K562 (cell line): ENCODE data around the gene ATXN7L1. TPM values are rescaled to one million over a fixed set of nuclear protein-coding genes. Genes with fewer than 3 reads are reported as not detected.

Experiments used
- ATAC-seq: fragments of 200-7000 bp; cut with Tn5 transposase; 3 replicates; pipeline ENCODE4 v1.9.1; 2020; ENCODE audit warnings: moderate library complexity
- BruUV-seq: library from RNA; stranded (reverse); fragments of 400-500 nt; replicated peaks from 2 replicates; lab custom pipeline; 2021; lab: Mats Ljungman, UMichigan
- CTCF ChIA-PET: fragments of 300-600 bp; formaldehyde crosslinking; extraction: SDS; loops from one replicate; lab custom pipeline; 2021; ENCODE audit warnings: low intra/inter-chr PET ratio; lab: Yijun Ruan, JAX
- POLR2A ChIA-PET: fragments of 300-600, 350-650 bp; sonication (Branson Sonifier 250); formaldehyde crosslinking; extraction: SDS; loops from one replicate; lab custom pipeline; 2021; ENCODE audit warnings: antibody characterized with exemption, inconsistent platforms; lab: Yijun Ruan, JAX
- DNase-seq, 4 experiments: peaks; one replicate each; pipeline versions ENCODE4 v3.0.0 to v3.0.0-alpha.2; 2011 to 2018; ENCODE audit warnings: low spot score in 3 of 4, mixed read lengths in 3 of 4; ENCODE audit errors: extremely low read depth in 1 of 4
- FAIRE-seq: peaks from 2 replicates; lab custom pipeline; 2011; peaks lifted over from hg19 to GRCh38; lab: Jason Lieb, UNC
- H2AFZ ChIP-seq: 2 replicates; pipeline ENCODE4 v1.6.0; 2011; ENCODE audit warnings: low read depth, low read length, control low read depth, inconsistent platforms
- H3K27ac ChIP-seq: fragments of 200-600 bp; 3 replicates; pipeline ENCODE4 v1.8.0; 2011; ENCODE audit warnings: low read depth, mild to moderate bottlenecking, control low read depth, inconsistent platforms, low read length, moderate library complexity, mixed read lengths; ENCODE audit errors: extremely low read depth
- H3K27me3 ChIP-seq, 2 experiments: fragments of 300-600 bp in 1 of 2; 2 replicates in 1 of 2; 3 replicates in 1 of 2; pipeline versions ENCODE4 v1.6.0 to v1.8.0; 2011; ENCODE audit warnings: inconsistent platforms in 2 of 2, low read length in 2 of 2, mild to moderate bottlenecking in 1 of 2, mixed read lengths in 1 of 2, moderate library complexity in 1 of 2; ENCODE audit not compliant: control insufficient read depth in 2 of 2, insufficient read depth in 2 of 2
- H3K36me3 ChIP-seq: fragments of 300-600 bp; 3 replicates; pipeline ENCODE4 v1.8.0; 2011; ENCODE audit warnings: mild to moderate bottlenecking, low read length, inconsistent platforms; ENCODE audit not compliant: control insufficient read depth, insufficient read depth
- H3K4me1 ChIP-seq, 2 experiments: fragments of 200-600 bp in 1 of 2; replicated peaks in 1 of 2; 2 replicates in 1 of 2; 3 replicates in 1 of 2; pipeline versions ENCODE4 v1.5.1 to v1.8.0; 2011; ENCODE audit warnings: inconsistent platforms in 2 of 2, low read length in 2 of 2, mild to moderate bottlenecking in 1 of 2, mixed read lengths in 1 of 2, moderate library complexity in 1 of 2; ENCODE audit not compliant: control insufficient read depth in 2 of 2, insufficient read depth in 2 of 2
- H3K4me2 ChIP-seq: 2 replicates; pipeline ENCODE4 v1.6.1; 2011; ENCODE audit warnings: low read length, control low read depth, inconsistent platforms, mixed read lengths; ENCODE audit not compliant: insufficient read depth
- H3K4me3 ChIP-seq: fragments of 200-600 bp; sonication (generic), shearing (Covaris generic); 2 replicates; pipeline ENCODE4 v1.5.1; 2016; ENCODE audit warnings: control low read depth, inconsistent platforms
- H3K79me2 ChIP-seq: fragments of 200-600 bp; 3 replicates; pipeline ENCODE4 v1.8.0; 2011; ENCODE audit warnings: low read length, inconsistent platforms; ENCODE audit not compliant: control insufficient read depth, insufficient read depth
- H3K9ac ChIP-seq, 2 experiments: 2 replicates each; pipeline versions ENCODE4 v1.6.0 to v1.6.1; 2011; ENCODE audit warnings: low read depth in 2 of 2, low read length in 2 of 2, control low read depth in 1 of 2, inconsistent platforms in 1 of 2, mild to moderate bottlenecking in 1 of 2, mixed read lengths in 1 of 2; ENCODE audit not compliant: insufficient read depth in 1 of 2
- H3K9me1 ChIP-seq: one replicate; pipeline ENCODE4 v1.6.0; 2011; ENCODE audit warnings: inconsistent platforms, mild to moderate bottlenecking, low read length, moderate library complexity; ENCODE audit not compliant: control insufficient read depth, insufficient read depth
- H3K9me3 ChIP-seq: replicated peaks from 2 replicates; pipeline ENCODE4 v1.5.1; 2011; ENCODE audit warnings: low read depth, low read length, inconsistent platforms; ENCODE audit not compliant: control insufficient read depth, insufficient read depth
- H4K20me1 ChIP-seq: replicated peaks from 2 replicates; pipeline ENCODE4 v1.6.1; 2011; ENCODE audit warnings: low read length, inconsistent platforms, mixed read lengths; ENCODE audit not compliant: control insufficient read depth, insufficient read depth
- CTBP1 ChIP-seq: fragments of 450-650 bp; IDR thresholded peaks from 2 replicates; pipeline ENCODE4 v1.6.1; 2016; ENCODE audit warnings: borderline replicate concordance
- PHB2 ChIP-seq: fragments of 450-650 bp; IDR thresholded peaks from 2 replicates; pipeline ENCODE4 v1.6.1; 2017; ENCODE audit warnings: low read depth
- PHF20 ChIP-seq: fragments of 450-650 bp; IDR thresholded peaks from 2 replicates; pipeline ENCODE4 v1.6.1; 2018; ENCODE audit not compliant: partially characterized antibody
- RBM39 ChIP-seq: fragments of 200-400 bp; formaldehyde crosslinking; optimal IDR thresholded peaks from 2 replicates; pipeline ENCODE3; 2018; ENCODE audit warnings: low read depth, low read length
- TFE3 ChIP-seq: fragments of 450-650 bp; formaldehyde crosslinking; IDR thresholded peaks from 2 replicates; pipeline ENCODE4 v1.4.0; 2020; ENCODE audit warnings: mild to moderate bottlenecking, mixed read lengths
- ZBTB1 ChIP-seq: sonication (generic); formaldehyde crosslinking; IDR thresholded peaks from 2 replicates; pipeline ENCODE4 v1.8.1; 2023; ENCODE audit warnings: missing genetic modification reagents, low read depth, mild to moderate bottlenecking, borderline replicate concordance
- ZNF507 ChIP-seq: conservative IDR thresholded peaks from 2 replicates; pipeline ENCODE4 v1.6.1; 2017; ENCODE audit warnings: missing genetic modification characterization, missing compliant biosample characterization
- WGBS: fragments of 100-300 bp; shearing (Covaris generic); methylation state at CpG from one replicate; pipeline ENCODE4 v1.1.6; 2016; ENCODE audit warnings: low coverage, mixed read lengths; ENCODE audit not compliant: insufficient coverage; ENCODE audit errors: missing lambda C conversion rate; 5-methylcytosine and 5-hydroxymethylcytosine counted together
- in situ Hi-C: fragments of 300-500 bp; cut with MboI; formaldehyde crosslinking; loops from 4 replicates; pipeline ENCODE4 v1.15.0; 2018; ENCODE audit warnings: inconsistent platforms, mixed read lengths
- intact Hi-C: fragments of 100-400 bp; cut with micrococcal nuclease; formaldehyde crosslinking; loops from 2 replicates; pipeline ENCODE4 v1.14.2; 2022
- polyA plus RNA-seq, 8 experiments: library from polyadenylated mRNA; depleted of rRNA in 4 of 8; stranded (reverse) in 5 of 8; unstranded in 3 of 8; fragments of >200 nt; fragmentation: Nextera tagmentation in 2 of 8; fragmentation: Illumina TruSeq in 1 of 8; extraction: Ambion mirVana in 2 of 8; extraction: Trizol in 1 of 8; gene quantifications; 2 replicates each; pipeline versions ENCODE4 v1.2.1 to v1.2.3, GENCODE V29; 2011 to 2014; ENCODE audit warnings: inconsistent platforms in 1 of 8, missing spikeins in 1 of 8
- total RNA-seq, 7 experiments: library from RNA; depleted of rRNA in 6 of 7; stranded (reverse); fragments of >200 nt in 6 of 7; fragmentation: Illumina TruSeq in 2 of 7; extraction: Trizol in 2 of 7; gene quantifications; 2 replicates each; pipeline versions ENCODE4 v1.2.1 to v1.2.3, GENCODE V29; 2011 to 2021; ENCODE audit warnings: low replicate concordance in 1 of 7
- TF ChIP-seq, protein P1 (sequence below): fragments of 450-650 bp; conservative IDR thresholded peaks from 2 replicates; pipeline ENCODE4 v1.6.1; 2016; ENCODE audit warnings: missing genetic modification characterization, low read depth, mild to moderate bottlenecking, control low read depth, missing compliant biosample characterization

The ATXN7L1 gene
- total and polyA plus RNA-seq, 9 of the 15 experiments (the other 6 are each of a cell fraction or from before 2014, with no cell fraction given), result 6.6 to 13.7 (median 10.7) TPM

- H3K4me2 ChIP-seq, result no peak overlapping the region
- H3K9me3 ChIP-seq, result no peaks in the 10 kb centered on the region
- in situ Hi-C loops (no loop called here), intact Hi-C loops (no loop called here)
- no peak; the same call in 1 of the 3 replicates for ATAC-seq
- no peak overlapping the region for H2AFZ ChIP-seq
- no peaks in the 10 kb centered on the region; a peak in 1 of 5 replicates for H3K4me1 ChIP-seq
- peaks cover 0 to 4% of the 10 kb centered on the region in 2 experiments; a peak in 2 of 5 replicates for H3K27me3 ChIP-seq
- no peaks in the 10 kb centered on the region for H3K9me1 ChIP-seq
- H4K20me1 ChIP-seq, result peaks cover 6% of the 10 kb centered on the region
- no peaks in the 10 kb centered on the region for H3K36me3 ChIP-seq
- WGBS, result 8% methylated on average over 2 of the region's 2 CpGs
- ChIA-PET POLR2A (interaction anchor here (0.7 to 1.3 kb wide), 2 partner anchors 9 to 721 kb away, joined by 3 read pairs; no protein-coding TSS in a partner anchor), CTCF (no interaction called here)
- no peak for TF ChIP-seq CTBP1
- TF ChIP-seq, protein P1, sequence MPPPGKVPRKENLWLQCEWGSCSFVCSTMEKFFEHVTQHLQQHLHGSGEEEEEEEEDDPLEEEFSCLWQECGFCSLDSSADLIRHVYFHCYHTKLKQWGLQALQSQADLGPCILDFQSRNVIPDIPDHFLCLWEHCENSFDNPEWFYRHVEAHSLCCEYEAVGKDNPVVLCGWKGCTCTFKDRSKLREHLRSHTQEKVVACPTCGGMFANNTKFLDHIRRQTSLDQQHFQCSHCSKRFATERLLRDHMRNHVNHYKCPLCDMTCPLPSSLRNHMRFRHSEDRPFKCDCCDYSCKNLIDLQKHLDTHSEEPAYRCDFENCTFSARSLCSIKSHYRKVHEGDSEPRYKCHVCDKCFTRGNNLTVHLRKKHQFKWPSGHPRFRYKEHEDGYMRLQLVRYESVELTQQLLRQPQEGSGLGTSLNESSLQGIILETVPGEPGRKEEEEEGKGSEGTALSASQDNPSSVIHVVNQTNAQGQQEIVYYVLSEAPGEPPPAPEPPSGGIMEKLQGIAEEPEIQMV, result no peak
- no peak for TF ChIP-seq ZBTB1 (CRISPR knock-in tag)
- no peak for TF ChIP-seq TFE3 (CRISPR knock-in tag)
- no peak for TF ChIP-seq PHF20
- TF ChIP-seq ZNF507, result no peak
- no peak for TF ChIP-seq RBM39
- TF ChIP-seq PHB2, result no peak
- no peak overlapping the region for H3K27ac ChIP-seq
- no TSS peak for BruUV-seq
- no peak overlapping the region for H3K9ac ChIP-seq
- H3K4me3 ChIP-seq, result no peak overlapping the region
- DNase-seq, result no peak
- H3K79me2 ChIP-seq, result no peaks in the 10 kb centered on the region
- no peak for FAIRE-seq
These were observed 19.1 kb downstream of the ATXN7L1 start for GRCh38 chr7:105857009-105857952.
